ENCODE results near the gene RP9.
A peak's percentile ranks its signal among the peaks of the same experiment; 100 is the strongest.
"Not testable (repeated sequence)": the region's sequence is repeated elsewhere in the genome, so short reads cannot be mapped to it uniquely, and the experiment has no call there.

The RP9 gene

DNA sequence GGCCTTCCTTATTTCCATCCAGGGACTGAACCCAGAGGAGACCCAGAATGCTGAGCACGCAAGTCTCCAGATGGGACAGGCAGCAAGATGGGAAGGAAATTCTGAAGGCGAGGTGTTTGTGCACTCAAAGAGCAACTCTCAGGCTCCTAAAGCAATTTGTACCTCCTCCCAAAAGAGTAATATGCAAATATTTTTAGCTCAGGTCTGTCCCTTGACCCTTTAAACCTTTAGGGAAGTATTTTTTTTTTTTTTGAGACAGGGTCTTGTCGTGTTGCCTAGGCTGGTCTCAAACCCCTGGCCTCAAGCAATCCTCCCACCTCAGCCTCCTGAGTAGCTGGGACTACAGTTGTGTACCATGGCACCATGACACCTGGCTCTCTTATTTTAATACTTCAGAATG, 8.4 kb downstream of the RP9 start:
- no peak for DNase-seq

DNA sequence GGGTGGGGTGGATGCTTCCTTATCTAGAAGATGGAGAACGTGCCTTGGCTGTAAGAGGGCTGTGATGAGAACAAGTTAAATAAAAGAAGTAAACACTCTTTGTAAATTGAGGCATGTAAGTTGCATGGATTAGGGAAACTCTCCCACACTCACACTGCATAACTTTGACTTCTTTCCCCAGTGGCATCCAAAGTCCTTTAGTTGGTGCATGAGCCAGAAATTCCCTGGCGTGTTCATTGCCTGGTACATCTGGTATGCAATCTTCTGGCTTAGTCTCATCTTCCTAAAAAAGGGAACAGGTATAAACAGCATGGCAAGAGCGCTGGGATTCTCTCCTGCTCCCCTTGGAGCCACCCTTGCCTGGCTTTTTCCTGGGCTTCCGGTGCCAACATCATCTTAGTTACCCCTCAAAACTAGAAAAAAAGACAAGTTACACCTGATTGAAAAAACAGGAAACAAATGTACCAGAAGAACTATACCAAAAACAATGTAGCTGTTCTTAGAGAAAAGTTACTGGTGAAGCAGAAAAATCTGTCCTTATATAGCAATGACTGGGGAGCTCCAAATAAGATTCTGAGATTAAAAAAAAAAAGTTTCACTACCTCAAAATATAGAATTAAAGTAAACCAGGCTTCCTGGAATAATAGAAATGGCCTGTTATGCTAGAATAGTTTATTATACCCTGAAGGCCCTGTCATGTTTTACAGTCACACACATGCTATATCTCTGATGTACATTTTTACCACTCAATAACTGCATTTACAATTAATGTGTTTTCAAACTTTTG, 9.9 kb downstream of the RP9 start:
- DNase-seq = no peak

DNA sequence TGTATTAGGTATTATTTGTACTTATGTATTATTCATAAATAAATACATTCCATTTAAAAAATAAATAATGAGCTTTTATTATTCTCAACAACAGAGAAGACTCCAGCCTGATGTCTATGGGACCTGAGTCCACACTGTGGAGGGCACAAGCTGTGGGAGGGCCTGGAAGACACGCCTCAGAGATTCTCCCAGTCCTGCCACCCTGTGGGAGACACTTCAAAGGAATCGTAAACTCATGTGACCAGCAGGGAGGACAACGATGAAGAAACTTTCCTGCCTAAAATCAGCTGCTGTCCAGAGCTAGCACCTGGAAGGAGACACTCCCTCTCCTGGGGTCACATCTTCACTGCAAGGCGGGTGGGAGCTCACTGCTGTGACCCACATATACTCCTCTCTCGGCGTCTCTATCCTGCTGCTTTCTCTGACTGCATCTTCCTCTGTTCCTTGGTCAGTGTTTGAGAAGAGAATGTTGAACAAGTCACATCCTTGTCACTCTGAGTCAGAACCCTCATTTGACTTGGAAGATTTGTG, 14.4 kb downstream of the RP9 start:
- DNase-seq = not testable (repeated sequence)

DNA sequence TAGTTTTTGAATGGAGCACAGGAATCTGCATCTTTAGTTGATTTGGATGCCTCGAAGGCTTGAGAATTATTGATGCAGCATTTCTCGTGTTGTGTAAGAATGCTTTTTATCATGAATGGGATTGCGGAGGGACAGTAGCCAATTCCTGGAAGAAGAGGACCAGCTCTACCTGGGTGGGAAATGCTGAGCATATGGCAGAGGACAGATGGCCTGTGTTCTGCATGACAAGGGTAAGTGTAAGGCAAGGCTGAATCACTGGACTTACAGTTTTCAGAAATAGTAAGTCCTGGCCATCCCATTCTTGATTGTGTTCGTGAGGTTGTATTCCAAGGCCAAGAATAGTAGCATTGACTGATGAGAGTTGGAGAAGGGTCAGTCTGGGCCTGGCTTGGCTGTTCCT, 15.9 kb downstream of the RP9 start:
- no peak for DNase-seq

DNA sequence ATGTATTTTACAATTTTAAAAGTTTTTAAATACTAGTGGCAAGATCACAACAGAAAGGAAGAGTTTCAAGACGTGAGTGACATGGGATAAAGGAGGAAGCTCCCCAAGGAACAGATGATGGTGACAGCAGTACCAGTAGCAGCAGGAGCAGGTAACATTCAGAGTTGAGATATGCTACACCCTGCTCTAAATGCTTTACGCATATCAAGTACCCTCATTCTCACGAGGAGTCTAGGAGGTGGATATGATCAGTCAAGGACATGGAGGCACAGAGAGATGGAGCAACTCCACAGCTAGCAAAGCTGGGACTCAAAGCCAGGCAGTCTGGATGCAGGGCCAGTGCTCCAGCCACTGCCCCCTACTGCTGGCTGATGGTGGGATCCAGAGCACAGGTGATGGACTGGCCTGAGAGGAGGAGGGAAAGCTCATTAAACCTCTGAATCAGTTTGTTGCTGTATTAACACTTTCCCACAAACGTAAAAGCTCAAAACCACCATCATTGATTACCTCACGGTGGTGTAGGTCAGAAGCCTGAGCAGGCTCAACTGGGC, 17.5 kb downstream of the RP9 start:
- no peak for DNase-seq

DNA sequence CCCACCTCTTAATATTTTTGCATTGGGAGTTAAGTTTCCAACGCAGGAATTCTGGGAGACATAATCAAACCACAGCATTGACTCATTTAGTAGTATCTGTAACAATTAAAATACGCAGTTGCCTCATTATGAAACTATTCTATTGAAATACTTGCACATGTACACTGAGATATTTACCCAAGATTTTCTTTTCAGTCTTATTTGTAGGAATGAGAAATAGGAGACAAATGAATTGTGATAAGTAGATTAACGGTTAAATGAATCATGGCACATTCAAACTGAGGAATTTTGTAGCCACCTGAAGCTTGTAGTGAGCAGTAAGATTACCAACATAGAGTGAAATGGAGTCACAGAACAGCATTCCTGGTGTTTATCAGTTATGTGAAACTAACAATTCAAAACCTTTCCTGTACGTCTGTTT, 18.1 kb downstream of the RP9 start:
- DNase-seq = no peak

DNA sequence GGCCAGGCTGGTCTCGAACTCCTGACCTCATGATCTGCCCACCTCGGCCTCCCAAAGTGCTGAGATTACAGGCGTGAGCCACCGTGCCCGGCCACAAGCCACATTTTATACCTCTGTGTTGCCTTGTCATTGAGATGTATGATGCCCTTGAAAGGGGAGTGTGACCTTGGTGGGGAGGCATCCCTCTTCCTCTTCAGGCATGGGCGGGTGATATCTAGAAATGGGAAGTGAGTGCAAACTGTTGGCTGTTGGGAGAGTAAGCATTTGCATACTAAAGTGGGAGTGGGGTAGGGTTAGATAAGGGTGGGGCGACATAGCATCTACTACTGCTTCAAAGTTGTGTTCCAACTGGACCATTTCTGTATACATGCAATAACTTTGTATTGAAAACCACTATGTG, 20.1 kb downstream of the RP9 start:
- no peak for DNase-seq

DNA sequence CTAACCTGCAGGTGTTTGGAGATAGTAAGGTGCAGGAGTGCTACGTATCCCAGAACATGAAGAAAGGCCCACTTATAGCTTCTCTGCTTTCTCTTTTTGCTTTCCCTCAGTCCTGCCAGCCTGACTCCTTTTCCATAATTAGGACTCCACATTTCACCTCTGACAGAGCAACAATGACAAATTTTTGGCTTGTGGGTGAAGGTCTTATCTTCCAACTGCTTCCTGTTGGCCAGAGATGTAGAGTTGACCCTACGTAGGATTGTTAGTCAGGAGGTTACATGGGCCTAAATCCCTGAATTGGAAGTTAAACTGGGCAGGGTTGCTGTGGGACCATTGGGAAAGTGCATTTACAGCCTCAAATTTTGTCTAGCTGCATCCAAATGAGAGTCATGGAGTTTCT, 21.3 kb downstream of the RP9 start:
- DNase-seq = no peak

DNA sequence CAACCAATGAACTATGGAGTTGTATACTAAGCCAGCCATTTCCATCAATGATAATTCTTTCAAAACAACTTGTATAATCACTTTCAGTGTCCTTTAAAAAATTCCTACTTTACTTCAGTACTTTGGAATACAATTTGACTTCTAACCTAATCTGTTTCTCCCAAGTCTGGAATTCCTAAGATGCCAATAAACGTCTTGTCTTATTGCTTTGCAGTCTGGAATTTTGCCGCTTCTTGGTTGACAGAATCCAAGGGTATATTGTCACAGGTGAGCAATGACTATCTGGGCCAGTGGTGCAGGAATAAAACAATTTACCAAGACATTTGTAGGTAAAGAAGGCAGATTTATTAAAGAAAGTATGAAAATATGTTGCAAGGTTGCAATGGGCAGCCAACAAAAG, 21.8 kb downstream of the RP9 start:
- no peak for DNase-seq

DNA sequence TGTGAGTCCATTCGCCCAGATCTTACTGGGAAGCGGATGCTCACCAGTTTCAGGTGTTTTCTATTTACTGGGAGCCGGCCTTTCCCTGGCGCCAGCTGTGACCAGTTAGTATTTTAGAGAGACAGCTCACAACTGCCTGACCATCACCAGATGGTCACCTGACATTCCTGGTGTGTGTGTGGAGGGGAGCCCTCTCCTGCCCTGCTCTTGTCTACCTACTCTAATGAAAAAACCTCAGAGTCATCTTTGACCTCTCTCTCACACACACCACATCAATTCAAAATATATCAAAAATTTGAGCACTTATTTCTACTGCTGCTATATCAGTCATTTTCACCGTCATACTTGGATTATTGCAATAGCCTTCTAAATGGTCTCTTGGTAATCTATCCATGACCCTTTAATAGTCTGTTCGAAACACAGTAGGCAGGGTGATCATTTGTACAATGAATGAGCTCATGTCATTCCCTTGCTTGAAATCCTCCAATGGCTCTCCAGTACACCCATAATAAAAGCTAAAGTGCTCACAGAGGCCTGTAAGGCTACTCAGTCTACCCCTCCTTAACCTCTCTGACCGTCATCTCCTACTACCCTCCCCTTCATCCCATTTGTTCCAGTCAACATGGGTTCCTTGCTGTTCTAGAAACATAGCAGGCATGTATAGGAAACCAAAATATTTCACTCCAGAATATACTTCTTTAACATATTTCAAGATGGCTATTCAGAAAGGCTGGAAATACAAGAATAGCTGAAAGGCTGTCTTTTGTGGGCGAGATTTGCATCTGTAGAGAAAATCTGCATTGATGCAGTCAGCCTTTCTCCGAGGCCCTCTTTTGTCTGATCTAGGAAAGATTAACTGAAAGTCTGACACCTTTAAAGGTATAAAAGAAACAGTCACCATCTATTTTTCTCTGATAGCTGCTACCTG, 29.2 kb downstream of the RP9 start:
- DNase-seq = no peak

DNA sequence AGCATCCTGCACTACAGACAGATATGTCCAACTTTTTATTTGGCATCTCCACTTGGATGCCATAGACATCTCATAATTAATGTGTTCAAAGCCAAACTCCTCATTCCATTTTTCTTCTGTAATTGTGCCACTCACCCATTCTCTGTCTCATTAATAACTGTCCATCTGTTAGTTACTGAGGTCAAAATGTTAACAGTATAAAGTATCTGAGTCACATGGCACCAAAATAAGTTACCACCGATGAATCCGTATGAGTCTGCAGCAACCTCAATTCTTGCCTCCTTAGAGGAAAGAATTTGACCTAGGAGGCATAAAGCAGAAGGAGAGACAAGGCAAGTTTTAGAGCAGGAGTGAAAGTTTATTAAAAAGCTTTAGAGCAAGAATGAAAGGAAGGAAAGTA, 30.1 kb downstream of the RP9 start:
- no peak for DNase-seq

DNA sequence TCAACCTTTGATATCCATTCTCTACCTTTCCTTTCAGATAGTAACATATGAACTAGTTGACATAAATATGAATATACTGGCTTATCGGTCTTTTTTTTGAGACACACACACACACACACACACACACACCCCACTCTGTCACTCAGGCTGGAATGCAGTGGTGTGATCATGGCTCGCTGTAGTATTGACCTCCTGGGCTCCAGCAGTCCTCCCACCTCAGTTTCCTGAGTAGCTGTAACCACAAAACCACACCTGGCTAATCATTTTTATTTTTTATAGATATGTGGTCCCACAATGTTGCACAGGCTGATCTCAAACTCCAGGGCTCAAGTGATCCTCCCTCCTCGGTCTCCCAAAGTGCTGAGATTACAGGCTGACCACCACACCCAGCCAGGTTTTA, 32.5 kb downstream of the RP9 start:
- DNase-seq = no peak

DNA sequence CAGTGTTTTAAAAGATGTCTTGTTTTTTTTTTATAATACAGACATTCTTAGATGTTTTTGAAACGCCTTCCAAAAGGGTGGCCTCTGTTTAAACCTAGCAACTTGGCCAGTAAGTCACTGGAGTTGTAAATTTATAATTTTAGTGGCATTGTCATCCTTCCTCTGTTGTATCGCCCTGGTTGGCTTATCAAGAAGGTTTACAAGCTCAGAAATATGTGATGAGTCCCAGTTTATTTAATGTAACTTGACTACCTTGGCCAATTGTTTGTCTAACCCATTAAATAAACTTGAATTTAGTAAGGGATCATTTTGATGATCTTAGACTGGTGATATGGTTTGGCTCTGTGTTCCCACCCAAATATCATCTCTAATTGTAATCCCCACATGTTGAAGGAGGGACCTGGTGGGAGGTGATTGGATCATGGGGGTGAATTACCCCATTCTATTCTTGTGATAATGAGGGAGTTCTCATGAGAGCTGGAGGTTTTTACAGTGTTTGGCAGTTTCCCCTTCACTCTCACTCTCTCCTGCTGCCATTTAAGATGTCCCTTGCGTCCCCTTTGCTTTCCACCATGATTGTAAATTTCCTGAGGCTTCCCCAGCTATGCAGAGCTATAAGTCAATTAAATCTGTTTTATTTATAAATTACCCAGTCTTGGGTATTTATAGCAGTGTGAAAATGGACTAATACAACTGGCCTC, 33.2 kb downstream of the RP9 start:
- no peak for DNase-seq

DNA sequence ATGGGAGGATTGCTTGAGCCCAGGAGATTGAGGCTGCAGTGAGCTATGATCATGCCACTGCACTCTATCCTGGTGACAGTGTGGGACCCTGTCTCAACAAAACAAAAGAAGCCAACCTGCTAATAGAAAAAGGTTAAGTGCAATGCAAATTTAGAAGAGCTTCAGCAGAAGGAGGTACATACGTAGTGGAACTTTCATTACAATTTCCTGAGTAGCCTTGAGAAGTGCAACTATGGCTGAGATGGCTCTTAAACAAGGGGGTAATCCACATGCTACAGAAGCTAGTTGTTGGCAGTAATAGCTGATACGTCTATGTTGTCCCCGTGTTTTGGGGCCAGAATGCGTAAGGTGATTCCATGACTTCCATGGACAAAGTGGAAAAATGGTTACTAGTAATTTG, 36.0 kb downstream of the RP9 start:
- DNase-seq = no peak

DNA sequence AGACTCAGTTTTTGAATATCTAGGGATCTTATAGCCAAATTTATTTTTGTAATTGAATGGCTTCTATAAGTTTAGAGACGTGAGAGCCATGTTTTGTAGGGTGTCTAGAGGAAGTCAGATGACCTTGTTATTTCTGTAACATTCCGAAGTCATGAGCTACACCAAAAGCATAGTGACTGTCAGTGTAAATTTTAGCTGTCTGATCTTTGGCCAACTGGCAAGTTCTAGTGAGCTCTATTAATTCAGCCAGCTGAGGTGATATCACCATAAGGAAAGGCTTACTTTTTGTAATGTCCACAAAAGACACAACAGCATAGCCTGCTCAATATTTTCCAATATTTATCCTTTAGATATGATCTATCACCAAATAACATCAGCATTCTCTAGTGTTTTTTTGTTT, 36.7 kb downstream of the RP9 start:
- DNase-seq = no peak

DNA sequence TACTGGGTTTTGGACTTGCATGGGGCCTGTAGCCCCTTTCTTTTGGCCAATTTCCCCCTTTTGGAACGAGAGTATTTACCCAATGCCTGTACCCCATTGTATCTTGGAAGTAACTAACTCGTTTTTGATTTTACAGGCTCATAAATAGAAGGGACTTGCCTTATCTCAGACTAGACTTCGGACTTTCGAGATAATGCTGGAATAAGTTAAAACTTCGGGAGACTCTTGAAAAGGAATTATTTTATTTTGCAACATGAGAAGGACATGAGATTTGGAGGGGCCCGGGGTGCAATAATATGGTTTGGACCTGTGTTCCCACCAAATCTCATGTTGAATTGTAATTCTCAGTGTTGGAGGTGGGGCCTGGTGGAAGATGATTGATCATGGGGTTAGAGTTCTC, 38.4 kb downstream of the RP9 start:
- DNase-seq = no peak

DNA sequence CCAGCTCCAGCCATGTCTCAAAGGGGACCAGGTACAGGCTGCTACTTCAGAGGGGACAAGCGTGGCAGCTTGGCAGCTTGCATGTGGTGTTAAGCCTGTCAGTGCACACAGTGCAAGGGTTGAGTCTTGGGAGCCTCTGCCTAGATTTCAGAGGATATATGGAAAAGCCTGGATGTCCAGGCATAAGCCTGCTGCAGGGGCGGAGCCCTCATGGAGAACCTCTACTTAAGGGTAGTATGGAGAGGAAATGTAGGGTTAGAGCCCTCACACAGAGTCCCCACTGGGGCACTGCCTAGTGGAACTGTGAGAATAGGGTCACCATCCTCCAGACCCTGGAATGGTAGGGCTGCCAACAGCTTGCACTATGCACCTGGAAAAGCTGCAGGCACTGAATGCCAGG, 38.9 kb downstream of the RP9 start:
- no peak for DNase-seq

DNA sequence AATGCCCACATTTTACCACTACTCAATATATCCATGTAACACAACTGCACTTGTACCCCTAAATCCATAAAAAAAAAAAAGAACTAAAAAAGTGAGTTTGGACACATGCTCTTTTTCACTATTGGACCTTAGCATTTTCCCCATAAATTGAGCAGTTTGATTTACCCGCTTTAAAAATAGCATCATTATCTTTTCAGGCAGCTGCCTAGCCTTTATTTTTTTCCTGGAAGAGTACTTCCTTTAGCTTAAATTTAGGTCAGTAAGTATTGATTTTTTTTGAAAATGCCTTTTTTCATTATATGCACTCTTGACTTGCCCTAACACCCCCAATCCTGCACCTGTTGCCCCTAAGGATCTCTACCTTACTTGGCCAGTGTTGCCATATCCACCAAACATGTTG, 41.3 kb downstream of the RP9 start:
- DNase-seq = no peak

DNA sequence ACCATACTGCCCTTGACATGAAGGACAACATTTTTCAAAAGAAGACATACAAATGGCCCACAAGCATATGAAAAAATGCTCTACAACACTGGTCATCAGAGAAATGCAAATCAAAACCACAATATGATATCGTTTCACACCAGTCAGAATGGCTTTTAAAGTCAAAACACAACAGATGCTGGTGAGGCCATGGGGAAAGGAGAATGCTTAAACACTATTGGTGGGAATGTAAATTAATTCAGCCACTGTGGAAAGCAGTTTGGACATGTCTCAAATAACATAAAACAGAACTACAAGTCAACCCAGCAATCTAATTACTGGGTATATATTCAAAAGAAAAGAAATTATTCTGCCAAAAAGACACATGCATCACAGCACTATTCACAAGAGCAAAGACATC, 42.4 kb downstream of the RP9 start:
- DNase-seq = no peak

DNA sequence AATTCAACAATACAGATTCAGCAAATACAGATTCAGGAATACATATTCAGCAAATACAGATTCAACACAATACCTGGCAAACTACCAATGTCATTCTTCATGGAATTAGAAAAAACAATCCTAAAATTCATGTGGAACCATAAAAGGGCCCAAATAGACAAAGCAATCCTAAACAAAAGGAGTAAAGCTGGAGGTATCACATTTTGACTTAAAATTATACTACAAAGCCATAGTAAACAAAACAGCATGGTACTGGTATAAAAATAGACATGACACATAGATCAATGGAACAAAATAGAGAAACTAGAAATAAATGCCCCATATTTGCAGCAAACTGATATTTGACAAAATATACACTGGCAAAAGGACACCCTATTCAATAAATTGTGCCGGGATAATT, 43.2 kb downstream of the RP9 start:
- DNase-seq = no peak

DNA sequence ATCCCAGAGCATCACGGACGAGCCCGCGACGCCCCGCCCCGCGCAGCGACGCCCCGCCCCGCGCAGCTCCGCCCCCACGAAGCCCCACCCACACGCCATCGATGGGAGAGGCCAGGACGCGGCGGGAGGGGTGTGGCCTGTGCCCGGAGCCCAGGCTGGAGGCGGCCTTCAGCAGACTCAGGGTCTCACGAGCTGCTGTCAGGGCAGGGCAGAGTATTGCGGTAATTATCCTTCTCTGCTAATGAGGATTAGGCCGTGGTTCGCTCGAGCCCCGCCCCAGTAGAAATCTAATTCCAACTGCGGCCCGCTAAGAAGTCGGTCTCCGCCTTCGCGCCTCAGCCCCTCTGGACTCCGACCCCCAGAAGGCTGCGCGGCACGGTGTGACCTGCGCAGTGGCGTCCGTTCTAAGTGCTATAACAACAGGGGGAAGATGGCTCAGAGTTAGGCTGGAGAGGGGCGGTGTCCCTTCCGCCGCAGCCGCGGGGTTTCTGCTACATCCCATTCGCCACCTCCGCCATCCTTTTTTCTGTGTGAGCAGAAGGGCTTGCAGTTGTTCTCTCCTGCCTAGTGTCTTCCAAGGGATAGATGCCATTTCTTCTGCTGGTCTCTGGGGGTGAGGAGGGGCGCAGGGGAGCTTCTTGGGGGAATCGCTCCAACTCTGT, 46.3 kb downstream of the RP9 start:
- peak; percentile 91 to 94 for DNase-seq

DNA sequence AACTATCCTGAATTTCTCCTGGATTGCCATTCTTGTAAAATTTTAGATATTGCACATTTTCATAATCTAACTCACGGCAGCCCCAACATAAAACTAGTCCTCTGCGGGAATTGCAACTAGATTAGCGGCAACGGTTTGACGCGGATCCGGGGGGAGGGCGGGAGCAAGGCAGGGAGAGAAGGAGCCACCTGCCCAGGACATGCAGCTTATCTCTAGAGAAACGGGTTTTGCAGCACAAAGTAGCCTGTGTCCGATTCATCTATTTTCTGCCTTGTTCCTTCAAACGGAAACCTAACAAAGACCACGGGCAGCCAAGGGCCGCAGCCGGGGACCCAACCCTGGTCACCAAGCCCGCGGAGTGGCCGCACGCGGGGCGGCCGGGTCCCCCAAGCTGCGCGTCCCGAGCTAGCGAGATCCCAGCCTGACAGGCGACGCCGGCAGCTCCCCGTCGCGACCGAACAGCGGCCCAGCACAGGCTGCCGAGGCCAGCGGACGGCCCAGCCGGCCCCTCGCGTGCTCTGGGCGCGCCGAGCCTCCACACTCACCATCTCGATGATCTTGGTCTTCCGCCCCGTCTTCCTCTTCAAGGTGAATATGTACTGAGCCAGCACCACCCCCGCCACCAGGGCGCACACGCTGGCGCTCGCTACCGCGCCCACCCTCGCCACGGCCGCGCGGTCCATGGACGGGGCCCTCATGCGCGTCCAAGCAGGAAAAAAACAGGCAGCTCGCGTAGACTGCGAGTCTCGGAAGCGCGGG, 47.0 kb downstream of the RP9 start, which contains the start of gene NT5C3A:
Gene NT5C3A (minus strand): TSS at position 754 of the 759 bp plus-strand sequence. CDS start 71 bp downstream, at position 683.
- peak; percentile 46 to 50 for DNase-seq

Measured in stimulated activated CD4-positive, alpha-beta T cell treated with anti-CD3 and anti-CD28 coated beads, Interleukin-2, amount 100 ng/mL, for 24 hours (primary cell).